GM19324 (cell line): ENCODE results near the gene CABP2.
"Not testable (repeated sequence)": the region's sequence is repeated elsewhere in the genome, so short reads cannot be mapped to it uniquely, and the experiment has no call there.

Experiments used
- ATAC-seq: cut with Tn5 transposase; IDR thresholded peaks from one replicate; pipeline ENCODE4 v1.9.1; 2021; ENCODE audit warnings: mild to moderate bottlenecking, moderate library complexity; ENCODE audit not compliant: unreplicated experiment, low FRiP score

Gene CABP2

GRCh38 chr11:67482275-67482826, 40.9 kb downstream of the CABP2 start:
- ATAC-seq: no peak

- ATAC-seq: not testable (repeated sequence)
Observed at GRCh38 chr11:67477344-67478050, 45.7 kb downstream of the CABP2 start.

- ATAC-seq: not testable (repeated sequence)
Observed at GRCh38 chr11:67476692-67477091, 46.6 kb downstream of the CABP2 start.

GRCh38 chr11:67472882-67473281, 50.4 kb downstream of the CABP2 start:
- ATAC-seq: no peak

- ATAC-seq: no peak
Observed at GRCh38 chr11:67470337-67471002, 52.8 kb downstream of the CABP2 start.

GRCh38 chr11:67469508-67469811, 53.8 kb downstream of the CABP2 start:
- ATAC-seq: no peak
